Lower lobe of right lung (tissue), 2 donors: ENCODE results near the gene GAS1. TPM values are rescaled to one million over a fixed set of nuclear protein-coding genes. Genes with fewer than 3 reads are reported as not detected.

ENCODE experiments used
- ATAC-seq, 2 donors: fragments of 200-7000 bp; cut with Tn5 transposase; one replicate each; pipeline ENCODE4 v1.9.1; 2020 to 2022; ENCODE audit warnings: mild to moderate bottlenecking in 2 of 2, moderate library complexity in 2 of 2
- DNase-seq: peaks from one replicate; pipeline ENCODE4 v3.0.0-alpha.2; 2020
- H3K27ac ChIP-seq: fragments of 200-600 bp; one replicate; pipeline ENCODE4 v1.8.0; 2022
- H3K27me3 ChIP-seq: fragments of 200-600 bp; one replicate; pipeline ENCODE4 v1.8.0; 2022; ENCODE audit warnings: low read depth
- H3K36me3 ChIP-seq: fragments of 200-600 bp; one replicate; pipeline ENCODE4 v1.8.0; 2022; ENCODE audit warnings: mild to moderate bottlenecking
- H3K4me1 ChIP-seq: fragments of 200-600 bp; one replicate; pipeline ENCODE4 v1.8.0; 2022
- H3K4me3 ChIP-seq: fragments of 200-600 bp; one replicate; pipeline ENCODE4 v1.8.0; 2022; ENCODE audit warnings: mild to moderate bottlenecking
- H3K9me3 ChIP-seq: fragments of 200-600 bp; one replicate; pipeline ENCODE4 v1.8.0; 2022
- CTCF ChIP-seq: fragments of 200-600 bp; IDR thresholded peaks from one replicate; pipeline ENCODE4 v1.8.0; 2022; ENCODE audit warnings: antibody characterized with exemption, mild to moderate bottlenecking
- intact Hi-C: fragments of 100-400 bp; cut with DNase I; formaldehyde crosslinking; loops from one replicate; pipeline ENCODE4 v1.11.0; 2022
- total RNA-seq: library from RNA; stranded (reverse); fragmentation: NEBNext Ultra II Directional; extraction: Animal tissue kit (Norgen Biotek cat#: 25700); gene quantifications from one replicate; pipeline ENCODE4 v1.2.1, GENCODE V29; 2021
- donor health status: DM: no; HTN: yes; CAD: no; lungs with severe emphysema.

GAS1 gene
- total RNA-seq, 1 donor from 2014 or later: 17.3 TPM

GRCh38 chr9:86921151-86921923 is 26.0 kb downstream of the GAS1 start:
- no peaks in the 10 kb centered on the region for H3K27me3 ChIP-seq
- no peaks in the 10 kb centered on the region for H3K36me3 ChIP-seq
- DNase-seq (no peak), ATAC-seq (no peak)
- no peaks in the 10 kb centered on the region for H3K9me3 ChIP-seq
- no peak for TF ChIP-seq CTCF
- no peak overlapping the region for H3K27ac ChIP-seq
- intact Hi-C loops: no loop called here
- no peak overlapping the region for H3K4me3 ChIP-seq
- H3K4me1 ChIP-seq: no peaks in the 10 kb centered on the region

- H3K4me3 ChIP-seq: no peak overlapping the region
- intact Hi-C loops: no loop called here
- DNase-seq (no peak), ATAC-seq (no peak)
- H3K9me3 ChIP-seq: no peaks in the 10 kb centered on the region
- no peak overlapping the region for H3K27ac ChIP-seq
- no peak for TF ChIP-seq CTCF
- no peaks in the 10 kb centered on the region for H3K4me1 ChIP-seq
- no peaks in the 10 kb centered on the region for H3K27me3 ChIP-seq
- no peaks in the 10 kb centered on the region for H3K36me3 ChIP-seq
Measured at GRCh38 chr9:86918556-86918955, 28.8 kb downstream of the GAS1 start.

GRCh38 chr9:86912210-86912609 is 35.1 kb downstream of the GAS1 start:
- DNase-seq: no peak
- no peak for TF ChIP-seq CTCF

GRCh38 chr9:86909388-86909787 is 37.9 kb downstream of the GAS1 start:
- H3K4me1 ChIP-seq: no peaks in the 10 kb centered on the region
- no peak overlapping the region for H3K4me3 ChIP-seq
- ATAC-seq (no peak), DNase-seq (no peak)
- intact Hi-C loops: no loop called here
- no peaks in the 10 kb centered on the region for H3K36me3 ChIP-seq
- H3K9me3 ChIP-seq: peaks cover 4% of the 10 kb centered on the region
- no peak overlapping the region for H3K27ac ChIP-seq
- H3K27me3 ChIP-seq: peaks cover 3% of the 10 kb centered on the region
- TF ChIP-seq CTCF: no peak

More at GRCh38 chr9:86912210-86912609, 35.1 kb downstream of the GAS1 start:
- ATAC-seq: no peak
- no peaks in the 10 kb centered on the region for H3K27me3 ChIP-seq
- H3K4me1 ChIP-seq: no peaks in the 10 kb centered on the region
- H3K27ac ChIP-seq: no peak overlapping the region
- H3K4me3 ChIP-seq: no peak overlapping the region
- intact Hi-C loops: no loop called here
- H3K9me3 ChIP-seq: peaks cover 4% of the 10 kb centered on the region
- no peaks in the 10 kb centered on the region for H3K36me3 ChIP-seq

GRCh38 chr9:86908261-86908660 is 39.0 kb downstream of the GAS1 start:
- intact Hi-C loops: no loop called here
- Histone ChIP-seq H3K27ac (no peak overlapping the region), H3K27me3 (peaks cover 8% of the 10 kb centered on the region), H3K9me3 (peaks cover 4% of the 10 kb centered on the region), H3K4me3 (no peak overlapping the region), H3K36me3 (no peaks in the 10 kb centered on the region), H3K4me1 (no peaks in the 10 kb centered on the region)
- no peak for ATAC-seq
- TF ChIP-seq CTCF: no peak
- no peak for DNase-seq
